SU-DHL-6 (cell line): ENCODE measurements around the gene MBD4.

Source experiments
- H2AFZ ChIP-seq: fragments of 200-600 bp; sonication (generic); 2 replicates; pipeline ENCODE4 v1.6.1; 2014; ENCODE audit warnings: low read depth, mild to moderate bottlenecking, moderate library complexity, mixed read lengths, antibody characterized with exemption, low read length; ENCODE audit not compliant: severe bottlenecking
- H3F3A ChIP-seq: fragments of 200-600 bp; shearing (Covaris generic); 2 replicates; pipeline ENCODE4 v1.6.0; 2016; ENCODE audit warnings: antibody characterized with exemption, mild to moderate bottlenecking; ENCODE audit not compliant: insufficient read depth
- H3K27ac ChIP-seq: fragments of 200-600 bp; sonication (generic); 2 replicates; pipeline ENCODE4 v1.5.1; 2016; ENCODE audit warnings: low read depth, mild to moderate bottlenecking, low read length, moderate library complexity, mixed read lengths
- H3K27me3 ChIP-seq: fragments of 200-600 bp; sonication (generic), shearing (Covaris generic); 2 replicates; pipeline ENCODE4 v1.6.0; 2014; ENCODE audit warnings: mild to moderate bottlenecking, low read length
- H3K36me3 ChIP-seq: fragments of 200-600 bp; sonication (generic); 2 replicates; pipeline ENCODE4 v1.6.1; 2014; ENCODE audit warnings: mild to moderate bottlenecking, low read length, mixed read lengths
- H3K4me2 ChIP-seq: fragments of 300-600, 200-600 bp; shearing (Covaris generic), sonication (generic); 2 replicates; pipeline ENCODE4 v1.6.0; 2014; ENCODE audit warnings: low read length, low read depth, mild to moderate bottlenecking; ENCODE audit not compliant: poor library complexity, severe bottlenecking
- H3K4me3 ChIP-seq: fragments of 200-600 bp; sonication (generic); 2 replicates; pipeline ENCODE4 v1.5.1; 2014; ENCODE audit warnings: antibody characterized with exemption, low read length, mild to moderate bottlenecking, mixed read lengths; ENCODE audit not compliant: insufficient read depth, poor library complexity, severe bottlenecking
- H3K79me2 ChIP-seq: fragments of 200-600 bp; sonication (generic); 2 replicates; pipeline ENCODE4 v1.6.1; 2014; ENCODE audit warnings: mild to moderate bottlenecking, low read length, moderate library complexity; ENCODE audit not compliant: insufficient read depth
- H3K9ac ChIP-seq: fragments of 200-600 bp; sonication (generic); 2 replicates; pipeline ENCODE4 v1.7.0; 2014; ENCODE audit warnings: mild to moderate bottlenecking, low read length
- H3K9me2 ChIP-seq: fragments of 200-600 bp; sonication (generic); replicated peaks from 2 replicates; pipeline ENCODE4 v1.6.1; 2014; ENCODE audit warnings: low read length; ENCODE audit not compliant: insufficient read depth
- H3K9me3 ChIP-seq: fragments of 200-600 bp; sonication (generic); 2 replicates; pipeline ENCODE4 v1.6.1; 2014; ENCODE audit warnings: low read length, mixed read lengths; ENCODE audit not compliant: insufficient read depth
- H4K20me1 ChIP-seq: fragments of 200-600 bp; sonication (generic); 2 replicates; pipeline ENCODE4 v1.6.1; 2014; ENCODE audit warnings: low read depth, mild to moderate bottlenecking, antibody characterized with exemption, low read length, moderate library complexity, mixed read lengths
- CTCF ChIP-seq: fragments of 200-600 bp; sonication (generic); IDR thresholded peaks from one replicate; pipeline ENCODE4 v1.5.1; 2017; ENCODE audit warnings: antibody characterized with exemption, mild to moderate bottlenecking, low read length, moderate library complexity; ENCODE audit not compliant: insufficient read depth, poor library complexity, severe bottlenecking
- EZH2phosphoT487 ChIP-seq: fragments of 200-600 bp; sonication (generic), shearing (Covaris generic); conservative IDR thresholded peaks from 2 replicates; pipeline ENCODE4 v1.6.1; 2018; ENCODE audit warnings: mild to moderate bottlenecking, antibody characterized with exemption, low read length, moderate library complexity, mixed read lengths

The MBD4 gene

GRCh38 chr3:129409541-129409940, 30.2 kb downstream of the MBD4 start:
- Histone ChIP-seq H3K4me2 (no peak overlapping the region), H3K9me2 (no peaks in the 10 kb centered on the region)

GRCh38 chr3:129404610-129405009, 35.1 kb downstream of the MBD4 start:
- H3K9ac ChIP-seq, result no peak overlapping the region
- no peak overlapping the region for H3K4me3 ChIP-seq
- H3K36me3 ChIP-seq, result no peaks in the 10 kb centered on the region
- H3K79me2 ChIP-seq, result no peaks in the 10 kb centered on the region
- TF ChIP-seq EZH2phosphoT487 (no peak), CTCF (no peak)
- no peak overlapping the region for H3K4me2 ChIP-seq
- no peaks in the 10 kb centered on the region for H3F3A ChIP-seq
- H3K27me3 ChIP-seq, result no peaks in the 10 kb centered on the region
- no peaks in the 10 kb centered on the region for H3K9me3 ChIP-seq
- no peak overlapping the region for H3K27ac ChIP-seq
- H3K9me2 ChIP-seq, result no peaks in the 10 kb centered on the region
- H2AFZ ChIP-seq, result no peak overlapping the region
- H4K20me1 ChIP-seq, result no peaks in the 10 kb centered on the region

More at GRCh38 chr3:129409541-129409940, 30.2 kb downstream of the MBD4 start:
- no peak for TF ChIP-seq CTCF
- TF ChIP-seq EZH2phosphoT487, result no peak
- no peaks in the 10 kb centered on the region for H3K9me3 ChIP-seq
- H3K4me3 ChIP-seq, result no peak overlapping the region
- H3K9ac ChIP-seq, result no peak overlapping the region
- H3K27ac ChIP-seq, result no peak overlapping the region
- no peaks in the 10 kb centered on the region for H3K36me3 ChIP-seq
- no peak overlapping the region for H2AFZ ChIP-seq
- H3K27me3 ChIP-seq, result no peaks in the 10 kb centered on the region
- H4K20me1 ChIP-seq, result no peaks in the 10 kb centered on the region
- no peaks in the 10 kb centered on the region for H3K79me2 ChIP-seq
- H3F3A ChIP-seq, result no peaks in the 10 kb centered on the region

GRCh38 chr3:129404130-129404529, 35.6 kb downstream of the MBD4 start:
- no peaks in the 10 kb centered on the region for H3K9me2 ChIP-seq
- H3K9me3 ChIP-seq, result no peaks in the 10 kb centered on the region
- no peaks in the 10 kb centered on the region for H4K20me1 ChIP-seq
- H3K4me2 ChIP-seq, result no peak overlapping the region
- no peaks in the 10 kb centered on the region for H3F3A ChIP-seq
- peaks cover 2% of the 10 kb centered on the region for H3K79me2 ChIP-seq
- H3K27me3 ChIP-seq, result no peaks in the 10 kb centered on the region
- no peak overlapping the region for H3K9ac ChIP-seq
- H3K4me3 ChIP-seq, result no peak overlapping the region
- H3K27ac ChIP-seq, result no peak overlapping the region
- H3K36me3 ChIP-seq, result no peaks in the 10 kb centered on the region
- TF ChIP-seq CTCF (no peak), EZH2phosphoT487 (no peak)
- no peak overlapping the region for H2AFZ ChIP-seq

GRCh38 chr3:129403450-129403849, 36.3 kb downstream of the MBD4 start:
- Histone ChIP-seq H3K27me3 (no peaks in the 10 kb centered on the region), H4K20me1 (no peaks in the 10 kb centered on the region), H3F3A (no peaks in the 10 kb centered on the region), H3K4me2 (no peak overlapping the region), H3K79me2 (peaks cover 8% of the 10 kb centered on the region), H3K9me3 (no peaks in the 10 kb centered on the region), H3K27ac (no peak overlapping the region), H3K36me3 (no peaks in the 10 kb centered on the region), H2AFZ (no peak overlapping the region), H3K9ac (no peak overlapping the region), H3K4me3 (no peak overlapping the region), H3K9me2 (no peaks in the 10 kb centered on the region)
- TF ChIP-seq EZH2phosphoT487, result no peak
- TF ChIP-seq CTCF, result no peak
